Stimulated activated CD4-positive, alpha-beta T cell treated with anti-CD3 and anti-CD28 coated beads, TNF-alpha, amount 100 ng/mL, for 1 hour (primary cell): ENCODE data around the gene SEMA6C.
A peak's percentile ranks its signal among the peaks of the same experiment; 100 is the strongest.
"Not testable (repeated sequence)": the region's sequence is repeated elsewhere in the genome, so short reads cannot be mapped to it uniquely, and the experiment has no call there.

Experiments used
- DNase-seq, 3 donors: peaks; one replicate each; pipeline ENCODE4 v3.0.0-alpha.2; 2020; ENCODE audit warnings: low read depth in 3 of 3, low spot score in 1 of 3

Gene SEMA6C

GRCh38 chr1:151146412-151147131, at the start of gene SEMA6C:
Gene SEMA6C (minus strand): TSS chr1:151146631. CDS start chr1:151142621, 4,010 bp downstream.
- peak; percentile 59 to 76 (median 69) for DNase-seq

GRCh38 chr1:151194894-151195594, 48.6 kb upstream of the SEMA6C start:
- DNase-seq: not testable (repeated sequence)

- no peak for DNase-seq
Observed at GRCh38 chr1:151193856-151194255, 47.4 kb upstream of the SEMA6C start.

GRCh38 chr1:151193304-151193703, 46.9 kb upstream of the SEMA6C start:
- DNase-seq: no peak

- DNase-seq: no peak
Observed at GRCh38 chr1:151192047-151192446, 45.6 kb upstream of the SEMA6C start.

GRCh38 chr1:151189637-151190445, 43.4 kb upstream of the SEMA6C start, which contains the start of gene VPS72:
Gene VPS72 (minus strand): TSS chr1:151190197. CDS start chr1:151190121, 76 bp downstream.
- peak; percentile 53 to 68 (median 66) for DNase-seq

- not testable (repeated sequence) for DNase-seq
Observed at GRCh38 chr1:151188667-151189066, 42.2 kb upstream of the SEMA6C start.

GRCh38 chr1:151187205-151187604, 40.8 kb upstream of the SEMA6C start:
- DNase-seq: no peak

GRCh38 chr1:151184211-151184610, 37.8 kb upstream of the SEMA6C start:
- no peak for DNase-seq

GRCh38 chr1:151176514-151177045, 30.1 kb upstream of the SEMA6C start:
- DNase-seq: no peak

- no peak for DNase-seq
Observed at GRCh38 chr1:151175863-151176262, 29.4 kb upstream of the SEMA6C start, which contains the start of gene TMOD4. Gene TMOD4 (minus strand): TSS chr1:151175981. CDS start chr1:151174875, 1,106 bp downstream.

- DNase-seq: no peak
Observed at GRCh38 chr1:151175041-151175741, 28.8 kb upstream of the SEMA6C start.

- no peak for DNase-seq
Observed at GRCh38 chr1:151171190-151171589, 24.8 kb upstream of the SEMA6C start.

- no peak for DNase-seq
Observed at GRCh38 chr1:151167116-151167515, 20.7 kb upstream of the SEMA6C start.

- no peak for DNase-seq
Observed at GRCh38 chr1:151166505-151166956, 20.1 kb upstream of the SEMA6C start.

- peak; percentile 84 to 91 (median 91) for DNase-seq
Observed at GRCh38 chr1:151165738-151166504, 19.5 kb upstream of the SEMA6C start, which contains the start of the genes LYSMD1 and SCNM1. Gene LYSMD1 (minus strand): TSS chr1:151165902. CDS start chr1:151165258, 644 bp downstream. Gene SCNM1 (plus strand): TSS chr1:151166144. CDS start chr1:151166153, 9 bp downstream.

GRCh38 chr1:151165281-151165737, 18.9 kb upstream of the SEMA6C start:
- DNase-seq: no peak

- no peak for DNase-seq
Observed at GRCh38 chr1:151164732-151165280, 18.4 kb upstream of the SEMA6C start.

GRCh38 chr1:151159373-151159772, 12.9 kb upstream of the SEMA6C start:
- no peak for DNase-seq
